ENCODE results near the gene LETMD1. TPM values are rescaled to one million over a fixed set of nuclear protein-coding genes. Genes with fewer than 3 reads are reported as not detected.

The LETMD1 gene
- total and polyA plus RNA-seq, 2 of the 13 experiments (the other 11 are each of a cell fraction or from before 2014, with no cell fraction given), result 43.3 to 87.7 TPM

GRCh38 chr12:51047655-51048540 lies at the start of gene LETMD1 (continued):
- no peak for TF ChIP-seq LRRFIP1 (CRISPR knock-in tag; conservative IDR thresholded peaks at IDR 0.05)
- peak; percentile 67 for TF ChIP-seq ELF3 (CRISPR knock-in tag; IDR thresholded peaks at IDR 0.05)
- 0 out of 2 replicates have a peak, but pooled peaks have one; percentile 18 for TF ChIP-seq ETV6 (CRISPR knock-in tag; conservative IDR thresholded peaks at IDR 0.05)
- TF ChIP-seq RNF2 (conservative IDR thresholded peaks at IDR 0.05; ENCODE audit: low read depth), result peak; percentile 97
- no peak for TF ChIP-seq GTF3A (CRISPR knock-in tag; conservative IDR thresholded peaks at IDR 0.05)
- TF ChIP-seq ZNF136 (CRISPR knock-in tag; IDR thresholded peaks at IDR 0.05; ENCODE audit: low read depth), result 0 out of 2 replicates have a peak, but pooled peaks have one; percentile 83
- TF ChIP-seq ZBTB34 (CRISPR knock-in tag; IDR thresholded peaks at IDR 0.05), result no peak
- no peak for TF ChIP-seq MAFF (IDR thresholded peaks at IDR 0.05; ENCODE audit: low read depth, low read length)
- no peak for TF ChIP-seq THYN1 (CRISPR knock-in tag; IDR thresholded peaks at IDR 0.05; ENCODE audit: borderline replicate concordance, low read depth)
- TF ChIP-seq JARID2 (CRISPR knock-in tag; IDR thresholded peaks at IDR 0.05; ENCODE audit: insufficient replicate concordance), result no peak
- TF ChIP-seq RFX1 (IDR thresholded peaks at IDR 0.05), result no peak
- no peak for TF ChIP-seq NR3C1 (CRISPR knock-in tag; IDR thresholded peaks at IDR 0.05)
- peak; percentile 64 for TF ChIP-seq TOPORS (CRISPR knock-in tag; IDR thresholded peaks at IDR 0.05)
- TF ChIP-seq FUBP1 (CRISPR knock-in tag; IDR thresholded peaks at IDR 0.05; ENCODE audit: borderline replicate concordance), result no peak
- TF ChIP-seq, protein P1, sequence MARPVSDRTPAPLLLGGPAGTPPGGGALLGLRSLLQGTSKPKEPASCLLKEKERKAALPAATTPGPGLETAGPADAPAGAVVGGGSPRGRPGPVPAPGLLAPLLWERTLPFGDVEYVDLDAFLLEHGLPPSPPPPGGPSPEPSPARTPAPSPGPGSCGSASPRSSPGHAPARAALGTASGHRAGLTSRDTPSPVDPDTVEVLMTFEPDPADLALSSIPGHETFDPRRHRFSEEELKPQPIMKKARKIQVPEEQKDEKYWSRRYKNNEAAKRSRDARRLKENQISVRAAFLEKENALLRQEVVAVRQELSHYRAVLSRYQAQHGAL (CRISPR knock-in tag; IDR thresholded peaks at IDR 0.05; ENCODE audit: not compliant biosample characterization), result no peak
- TF ChIP-seq NR1H2 (CRISPR knock-in tag; IDR thresholded peaks at IDR 0.05; ENCODE audit: borderline replicate concordance, low read depth), result no peak
- TF ChIP-seq ZNF367 (CRISPR knock-in tag; IDR thresholded peaks at IDR 0.05; ENCODE audit: borderline replicate concordance), result 0 out of 2 replicates have a peak, but pooled peaks have one; percentile 72
- TF ChIP-seq, protein P2, sequence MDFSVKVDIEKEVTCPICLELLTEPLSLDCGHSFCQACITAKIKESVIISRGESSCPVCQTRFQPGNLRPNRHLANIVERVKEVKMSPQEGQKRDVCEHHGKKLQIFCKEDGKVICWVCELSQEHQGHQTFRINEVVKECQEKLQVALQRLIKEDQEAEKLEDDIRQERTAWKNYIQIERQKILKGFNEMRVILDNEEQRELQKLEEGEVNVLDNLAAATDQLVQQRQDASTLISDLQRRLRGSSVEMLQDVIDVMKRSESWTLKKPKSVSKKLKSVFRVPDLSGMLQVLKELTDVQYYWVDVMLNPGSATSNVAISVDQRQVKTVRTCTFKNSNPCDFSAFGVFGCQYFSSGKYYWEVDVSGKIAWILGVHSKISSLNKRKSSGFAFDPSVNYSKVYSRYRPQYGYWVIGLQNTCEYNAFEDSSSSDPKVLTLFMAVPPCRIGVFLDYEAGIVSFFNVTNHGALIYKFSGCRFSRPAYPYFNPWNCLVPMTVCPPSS (IDR thresholded peaks at IDR 0.05), result no peak
- no peak for TF ChIP-seq PLRG1 (conservative IDR thresholded peaks at IDR 0.05)
- TF ChIP-seq KLF15 (CRISPR knock-in tag; IDR thresholded peaks at IDR 0.05; ENCODE audit: borderline replicate concordance), result no peak
- peak; percentile 73 for TF ChIP-seq ZNF501 (CRISPR knock-in tag; IDR thresholded peaks at IDR 0.05)
- TF ChIP-seq FOXP1 (IDR thresholded peaks at IDR 0.05), result no peak
- no peak for TF ChIP-seq FOXP1 (CRISPR knock-in tag; IDR thresholded peaks at IDR 0.05)
